Measurements from ENCODE around the gene CSPG5.

The CSPG5 gene

GRCh38 chr3:47580481-47580880, 1.8 kb upstream of the CSPG5 start:
- Histone ChIP-seq H3K9me3 (ENCODE audit: control insufficient read depth, insufficient read depth, low read depth, low read length) (no peaks in the 10 kb centered on the region), H3K27ac (ENCODE audit: extremely low read depth, low read depth, low read length) (no peak overlapping the region), H3K4me3 (ENCODE audit: low read depth, low read length) (no peak overlapping the region), H3K36me3 (ENCODE audit: control insufficient read depth in 2 of 2, insufficient read depth in 1 of 2, low read length in 2 of 2) (peaks cover 0 to 3% of the 10 kb centered on the region in 2 experiments; a peak in 1 of 3 replicates), H3K4me1 (ENCODE audit: control insufficient read depth, insufficient read depth, low read length) (no peaks in the 10 kb centered on the region)
- POLR2A ChIA-PET, result no interaction called here
- CTCF ChIA-PET, result no interaction called here
- TF ChIP-seq ZBTB17 (tag by site-specific recombination; IDR thresholded peaks at IDR 0.05), result peak; percentile 74; the same call in 1 of the 2 replicates
- TF ChIP-seq ZBTB21 (tag by site-specific recombination; IDR thresholded peaks at IDR 0.05), result no peak
- no peak for TF ChIP-seq ZNF239 (tag by site-specific recombination; IDR thresholded peaks at IDR 0.05)
- 0 out of 2 replicates have a peak, but pooled peaks have one; percentile 22 for TF ChIP-seq ZNF600 (tag by site-specific recombination; IDR thresholded peaks at IDR 0.05)

GRCh38 chr3:47579875-47580274, 1.2 kb upstream of the CSPG5 start:
- H3K9me3 ChIP-seq (ENCODE audit: control insufficient read depth, insufficient read depth, low read depth, low read length), result no peaks in the 10 kb centered on the region
- ChIA-PET POLR2A (no interaction called here), CTCF (no interaction called here)
- H3K36me3 ChIP-seq (ENCODE audit: control insufficient read depth in 2 of 2, insufficient read depth in 1 of 2, low read length in 2 of 2), result no peaks in the 10 kb centered on the region
- TF ChIP-seq ZNF785 (tag by site-specific recombination; IDR thresholded peaks at IDR 0.05) (no peak), INSM2 (tag by site-specific recombination; IDR thresholded peaks at IDR 0.05) (no peak), SP2 (tag by site-specific recombination; IDR thresholded peaks at IDR 0.05) (no peak), ZNF221 (tag by site-specific recombination; IDR thresholded peaks at IDR 0.05; ENCODE audit: borderline replicate concordance) (no peak), GLI4 (tag by site-specific recombination; IDR thresholded peaks at IDR 0.05) (no peak), ZNF558 (tag by site-specific recombination; IDR thresholded peaks at IDR 0.05) (no peak), ZNF660 (tag by site-specific recombination; IDR thresholded peaks at IDR 0.05) (no peak), KLF10 (tag by site-specific recombination; IDR thresholded peaks at IDR 0.05) (no peak), ZNF248 (tag by site-specific recombination; IDR thresholded peaks at IDR 0.05) (no peak), ZNF747 (tag by site-specific recombination; IDR thresholded peaks at IDR 0.05) (no peak), ZNF112 (tag by site-specific recombination; IDR thresholded peaks at IDR 0.05) (no peak), ZNF280D (tag by site-specific recombination; IDR thresholded peaks at IDR 0.05) (no peak), ZNF48 (tag by site-specific recombination; IDR thresholded peaks at IDR 0.05) (no peak), ZNF514 (tag by site-specific recombination; IDR thresholded peaks at IDR 0.05) (no peak), ZNF23 (tag by site-specific recombination; IDR thresholded peaks at IDR 0.05; ENCODE audit: borderline replicate concordance) (no peak), ZSCAN18 (tag by site-specific recombination; IDR thresholded peaks at IDR 0.05) (no peak)
- H3K4me3 ChIP-seq (ENCODE audit: low read depth, low read length), result no peak overlapping the region
- H3K4me1 ChIP-seq (ENCODE audit: control insufficient read depth, insufficient read depth, low read length), result no peaks in the 10 kb centered on the region
- H3K27ac ChIP-seq (ENCODE audit: extremely low read depth, low read depth, low read length), result no peak overlapping the region
